ENCODE measurements around the gene FRMD6.
"Not testable (repeated sequence)": the region's sequence is repeated elsewhere in the genome, so short reads cannot be mapped to it uniquely, and the experiment has no call there.

Gene FRMD6

DNA sequence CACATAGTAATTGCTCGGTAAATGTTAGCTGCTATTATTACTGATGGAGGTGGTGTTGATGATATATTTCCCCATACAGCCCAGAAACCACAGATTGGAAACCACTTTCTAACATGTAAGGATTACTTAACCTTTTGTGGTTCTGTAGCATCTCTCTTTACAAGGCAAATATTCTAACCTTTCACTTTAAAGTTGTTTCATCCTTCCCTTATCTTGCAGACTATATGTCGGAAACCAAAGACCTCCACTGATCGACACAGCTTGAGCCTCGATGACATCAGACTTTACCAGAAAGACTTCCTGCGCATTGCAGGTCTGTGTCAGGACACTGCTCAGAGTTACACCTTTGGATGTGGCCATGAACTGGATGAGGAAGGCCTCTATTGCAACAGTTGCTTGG is 75.8 kb downstream of the FRMD6 start:
- no peak for DNase-seq

DNA sequence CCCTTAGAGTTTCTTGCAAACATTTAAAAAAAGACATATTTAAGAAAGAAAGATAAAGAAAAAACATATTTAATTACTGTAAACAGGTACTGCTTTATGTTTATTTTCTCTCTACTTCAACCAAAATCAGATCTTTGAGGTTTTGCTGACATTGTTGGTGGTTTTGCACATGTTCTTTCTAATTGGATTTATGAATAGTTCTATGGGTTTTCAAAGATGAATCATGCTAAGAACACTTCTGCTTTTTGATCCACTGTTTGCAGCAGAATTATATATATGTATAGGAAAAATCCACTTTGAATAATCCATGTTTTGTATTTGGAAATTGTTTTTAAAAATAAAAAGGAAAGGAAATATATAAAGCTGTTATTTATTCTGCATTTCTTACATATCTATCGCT is 78.4 kb downstream of the FRMD6 start:
- no peak for DNase-seq

DNA sequence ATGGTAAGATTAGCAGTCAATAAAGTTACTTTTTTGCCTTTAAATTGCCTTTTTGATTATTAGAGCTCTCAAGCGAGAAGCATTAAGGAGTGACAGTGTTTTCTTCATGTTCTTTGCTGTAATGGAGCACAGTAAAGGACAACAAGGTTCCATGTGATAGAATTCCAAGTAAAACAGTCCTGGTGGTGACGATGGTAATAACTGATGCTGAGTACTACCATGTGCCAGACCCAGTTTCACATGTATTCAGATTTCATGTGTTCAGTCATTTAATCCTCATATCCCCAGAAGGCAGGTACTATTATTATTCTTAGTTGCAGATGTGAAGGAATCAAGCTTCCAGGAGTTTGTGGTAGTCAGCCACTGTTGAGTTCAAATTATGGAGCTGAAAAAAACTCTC is 79.0 kb downstream of the FRMD6 start:
- DNase-seq = no peak

DNA sequence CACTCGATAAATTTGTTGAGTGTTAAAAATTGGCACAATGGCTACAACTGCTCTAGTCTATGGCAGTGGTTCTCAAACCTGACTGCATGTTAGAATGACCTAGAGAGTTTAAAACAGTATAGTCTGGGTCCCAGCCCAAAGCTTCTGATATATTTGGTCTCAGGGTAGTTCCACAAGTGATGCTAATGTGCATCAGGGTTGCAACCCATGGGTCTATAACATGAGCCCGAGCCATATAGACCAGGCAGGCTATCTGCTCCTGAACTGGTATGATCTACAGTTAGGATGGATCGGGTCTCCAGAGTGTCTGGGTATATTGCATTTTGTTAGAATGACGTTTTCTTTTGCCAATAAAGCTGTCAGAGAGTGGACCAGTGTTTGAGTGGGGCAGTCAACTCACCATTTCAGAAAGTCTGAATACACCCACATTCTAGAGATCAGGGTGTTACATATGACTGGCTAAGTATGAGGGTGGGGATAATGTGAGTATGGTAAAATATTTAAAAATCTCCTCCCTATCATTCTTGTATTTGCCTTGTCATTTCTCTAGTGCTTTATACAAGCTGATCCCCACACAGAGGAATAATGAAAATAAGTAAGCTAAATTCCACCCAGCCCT is 80.9 kb downstream of the FRMD6 start:
- no peak for DNase-seq

DNA sequence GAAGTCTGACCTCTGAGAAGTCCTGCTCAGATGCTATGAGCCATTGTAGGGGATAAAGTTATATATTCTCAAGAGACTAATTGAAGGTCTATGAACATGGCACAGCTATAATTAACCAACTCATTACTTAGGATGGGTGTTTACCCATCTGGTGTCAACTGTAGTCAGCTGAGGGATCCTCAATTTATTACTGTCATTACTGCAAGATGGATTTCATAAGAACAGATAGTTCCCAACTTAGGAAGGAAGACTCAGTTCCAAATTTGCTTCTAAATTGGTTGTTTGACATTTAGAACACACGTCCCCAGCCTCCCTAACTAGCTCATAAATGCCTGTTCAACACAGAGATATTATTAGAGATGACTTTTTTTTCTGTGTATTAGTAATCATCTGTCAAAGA is 81.4 kb downstream of the FRMD6 start:
- DNase-seq = no peak

DNA sequence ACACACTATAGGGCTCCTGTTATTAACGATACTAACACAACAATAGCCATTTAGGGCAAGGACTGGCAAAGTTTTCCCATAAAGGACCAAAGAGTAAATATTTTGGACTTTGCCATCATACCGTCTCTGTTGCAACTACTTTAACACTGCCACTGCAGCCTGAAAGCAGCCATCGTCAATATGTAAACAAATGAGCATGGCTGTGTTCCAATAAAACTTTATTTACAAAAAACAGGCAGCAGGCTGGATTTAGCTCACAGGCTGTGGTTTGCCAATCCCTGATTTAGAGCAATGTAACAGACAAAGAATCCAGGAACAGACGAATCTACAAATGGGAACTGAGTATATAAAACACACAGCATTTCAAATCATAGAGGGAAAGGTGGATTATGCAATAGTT is 84.1 kb downstream of the FRMD6 start:
- no peak for DNase-seq

DNA sequence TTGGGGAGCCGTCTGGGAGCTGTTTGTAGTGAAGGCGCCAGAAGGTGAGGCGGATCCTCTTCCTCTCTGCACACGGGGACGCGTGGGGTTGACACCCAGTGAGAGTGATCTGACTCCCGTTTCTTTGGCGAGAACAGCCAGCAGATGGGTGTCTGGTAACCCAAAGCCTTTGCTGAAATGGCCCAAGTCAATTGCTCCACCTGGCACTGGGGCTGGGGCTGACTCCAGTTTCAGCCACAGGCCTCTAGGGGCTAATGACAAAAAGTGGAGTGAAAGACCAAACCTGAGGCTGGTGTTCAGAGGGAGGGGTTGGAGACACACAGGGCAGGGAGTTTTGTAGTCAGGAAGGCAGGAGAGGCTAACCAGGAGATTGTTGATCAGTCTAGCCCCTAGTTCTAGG is 87.0 kb downstream of the FRMD6 start:
- no peak for DNase-seq

DNA sequence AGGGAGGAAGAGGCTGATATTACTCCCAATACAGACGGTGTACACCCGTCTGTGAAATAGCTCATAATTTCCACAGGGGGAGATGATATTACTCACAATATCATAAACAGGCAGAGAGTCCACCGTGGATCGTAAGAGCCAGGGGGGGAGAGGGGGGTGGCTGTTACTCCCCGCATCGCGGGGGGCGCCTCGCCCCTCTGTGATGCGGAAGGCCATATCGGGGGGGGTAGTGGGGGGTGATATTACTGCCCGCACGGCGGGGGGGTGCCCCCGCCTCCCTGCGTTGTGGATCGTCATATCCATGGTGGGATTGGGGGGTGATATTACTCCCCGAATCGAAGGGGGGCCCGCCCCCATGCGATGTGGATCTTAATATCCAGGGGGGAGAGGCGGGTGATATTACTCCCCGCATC is 91.9 kb downstream of the FRMD6 start:
- DNase-seq = no peak

DNA sequence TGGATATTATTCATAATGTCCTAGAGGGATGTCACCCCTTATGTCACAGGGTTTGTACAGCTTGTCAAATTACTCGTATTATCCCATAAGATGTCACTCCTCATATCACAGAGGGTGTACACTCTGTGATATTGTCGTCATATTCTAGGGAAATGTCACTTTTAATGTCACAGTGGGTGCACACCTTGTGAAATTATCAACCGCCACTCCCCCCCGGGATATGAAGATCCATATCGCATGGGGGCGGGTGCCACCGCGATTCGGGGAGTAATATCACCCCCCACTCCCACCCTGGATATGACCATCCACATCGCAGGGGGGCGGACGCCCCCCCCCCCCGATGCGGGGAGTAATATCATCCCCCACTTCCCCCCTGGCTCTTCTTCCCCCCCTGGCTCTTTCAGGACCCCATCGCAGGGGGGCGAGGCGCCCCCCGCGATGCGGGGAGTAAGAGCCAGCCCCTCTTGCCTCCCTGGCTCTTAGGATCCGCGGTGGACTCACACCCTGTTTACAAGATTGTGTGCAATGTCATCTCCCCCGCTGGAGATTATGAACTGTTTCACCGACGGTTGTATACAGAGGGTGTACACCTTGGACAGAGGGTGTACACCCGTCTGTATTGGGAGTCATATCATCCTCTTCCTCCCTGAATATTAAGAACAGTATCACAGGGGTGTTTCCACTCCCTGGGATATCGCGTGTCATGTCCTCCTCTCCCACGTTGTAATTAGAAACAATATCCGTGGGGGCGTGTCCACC is 92.8 kb downstream of the FRMD6 start:
- DNase-seq = no peak

DNA sequence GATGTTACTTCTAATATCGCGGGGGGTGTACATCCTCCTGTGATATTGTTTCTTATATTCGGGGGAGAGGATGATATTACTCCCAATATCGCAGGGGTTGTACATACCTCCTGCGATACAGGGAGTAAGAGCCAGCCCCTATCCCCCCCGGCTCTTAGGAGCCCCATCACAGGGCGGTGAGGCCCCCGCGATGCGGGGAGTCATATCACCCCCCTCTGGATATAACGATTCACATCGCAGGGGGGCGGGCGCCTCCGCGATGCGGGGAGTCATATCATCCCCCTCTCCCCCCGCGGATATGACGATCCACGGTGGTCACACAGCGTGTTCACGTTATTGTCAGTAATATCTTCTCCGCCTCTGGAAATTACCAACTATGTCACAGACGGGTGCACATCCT is 95.1 kb downstream of the FRMD6 start:
- DNase-seq = not testable (repeated sequence)

DNA sequence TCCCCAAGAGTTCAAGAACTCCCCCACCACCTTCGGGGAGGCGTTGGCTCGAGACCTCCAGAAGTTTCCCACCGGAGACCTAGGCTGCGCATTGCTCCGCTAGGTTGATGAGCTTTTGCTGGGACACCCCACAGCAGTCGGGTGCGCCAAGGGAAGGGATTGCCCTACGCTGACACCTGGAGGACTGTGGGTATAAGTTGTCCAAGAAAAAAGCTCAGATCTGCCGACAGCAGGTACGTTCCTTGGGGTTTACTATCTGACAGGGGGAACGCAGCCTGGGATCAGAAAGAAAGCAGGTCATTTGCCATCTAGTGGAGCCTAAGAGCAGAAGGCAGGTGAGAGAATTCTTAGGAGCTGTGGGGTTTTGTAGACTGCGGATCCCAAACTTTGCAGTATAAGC is 98.8 kb downstream of the FRMD6 start:
- no peak for DNase-seq

DNA sequence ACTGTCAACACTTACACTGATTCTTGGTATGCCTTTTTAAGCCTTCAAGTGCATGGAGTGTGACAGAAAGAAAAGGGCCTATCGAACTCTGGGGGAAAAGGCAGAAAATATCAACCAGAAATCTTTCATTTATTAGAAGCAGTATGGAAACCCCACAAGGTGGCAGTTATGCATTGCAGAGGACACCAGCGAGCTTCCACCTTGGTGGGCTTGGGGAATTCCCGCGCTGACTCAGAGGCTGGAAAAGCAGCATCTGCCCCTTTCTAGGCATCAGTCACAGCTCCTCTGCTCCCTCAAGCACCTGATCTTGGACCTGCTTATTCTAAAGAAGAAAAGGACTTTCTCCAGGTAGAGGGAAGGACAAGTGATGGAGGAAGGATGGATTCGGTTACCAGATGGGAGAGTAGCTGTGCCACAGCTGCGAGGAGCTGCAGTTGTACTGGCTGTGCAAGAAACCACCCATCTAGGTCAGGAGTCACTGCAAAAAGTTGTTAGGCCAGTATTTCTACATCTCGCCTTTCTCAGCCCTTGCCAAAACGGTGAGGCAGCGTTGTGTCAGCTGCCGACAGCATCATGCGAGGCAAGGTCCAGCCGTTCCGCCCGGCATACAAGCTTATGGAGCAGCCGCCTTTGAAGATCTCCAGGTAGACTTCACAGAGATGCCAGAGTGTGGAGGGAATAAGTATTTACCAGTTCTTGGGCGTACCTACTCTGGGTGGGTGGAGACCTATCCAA is 100.1 kb downstream of the FRMD6 start:
- DNase-seq = not testable (repeated sequence)

DNA sequence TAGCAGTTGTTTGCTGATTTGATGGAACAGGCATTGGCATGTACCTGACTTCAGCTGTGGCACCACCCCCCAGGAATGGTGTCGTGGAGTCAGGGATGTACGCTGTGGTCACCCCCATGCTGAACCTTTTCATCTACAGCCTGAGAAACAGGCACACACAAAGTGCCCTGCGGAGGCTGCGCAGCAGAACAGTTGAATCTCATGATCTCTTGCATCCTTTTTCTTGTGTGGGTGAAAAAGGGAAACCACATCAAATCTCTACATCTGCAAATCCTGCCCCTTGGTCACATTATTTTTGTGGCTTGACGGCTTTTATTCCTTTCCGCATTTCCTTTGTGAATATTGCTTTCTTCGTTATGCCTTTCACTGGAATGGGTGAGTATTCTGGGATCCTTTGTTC is 106.0 kb downstream of the FRMD6 start:
- not testable (repeated sequence) for DNase-seq

DNA sequence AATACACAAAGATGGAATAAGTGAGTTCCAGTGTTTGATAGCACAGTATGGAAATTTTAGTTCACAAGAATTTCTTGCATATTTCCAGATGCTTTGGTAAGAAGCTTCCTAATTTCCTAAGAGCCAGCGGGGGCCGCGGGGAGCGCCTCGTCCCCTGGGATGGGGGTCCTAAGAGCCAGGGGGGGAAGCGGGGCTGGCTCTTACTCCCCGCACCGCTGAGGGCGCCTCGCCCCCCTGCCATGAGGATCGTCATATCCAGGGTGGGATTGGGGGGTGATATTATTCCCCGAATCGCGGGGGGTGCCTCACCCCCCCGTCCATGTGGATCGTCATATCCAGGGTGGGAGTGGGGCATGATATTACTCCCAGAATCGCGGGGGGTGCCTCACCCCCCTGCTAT is 108.2 kb downstream of the FRMD6 start:
- no peak for DNase-seq

DNA sequence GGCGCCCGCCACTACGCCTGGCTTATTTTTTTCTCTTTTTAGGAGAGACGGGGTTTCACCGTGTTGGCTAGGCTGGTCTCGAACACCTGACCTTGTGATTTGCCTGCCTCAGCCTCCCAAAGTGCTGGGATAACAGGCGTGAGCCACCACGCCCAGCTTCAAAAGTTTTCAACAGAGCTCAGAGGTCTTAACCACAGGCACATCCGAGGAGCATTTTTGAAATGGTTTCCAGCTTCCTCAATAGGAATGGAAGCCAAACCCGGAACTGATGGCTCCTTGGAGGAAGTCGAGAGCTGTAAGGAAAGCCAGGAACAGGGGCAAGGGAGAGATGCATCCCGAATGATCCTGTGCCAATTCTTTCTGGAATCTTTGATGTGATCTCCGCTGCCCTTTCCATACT is 114.0 kb downstream of the FRMD6 start:
- DNase-seq = not testable (repeated sequence)

DNA sequence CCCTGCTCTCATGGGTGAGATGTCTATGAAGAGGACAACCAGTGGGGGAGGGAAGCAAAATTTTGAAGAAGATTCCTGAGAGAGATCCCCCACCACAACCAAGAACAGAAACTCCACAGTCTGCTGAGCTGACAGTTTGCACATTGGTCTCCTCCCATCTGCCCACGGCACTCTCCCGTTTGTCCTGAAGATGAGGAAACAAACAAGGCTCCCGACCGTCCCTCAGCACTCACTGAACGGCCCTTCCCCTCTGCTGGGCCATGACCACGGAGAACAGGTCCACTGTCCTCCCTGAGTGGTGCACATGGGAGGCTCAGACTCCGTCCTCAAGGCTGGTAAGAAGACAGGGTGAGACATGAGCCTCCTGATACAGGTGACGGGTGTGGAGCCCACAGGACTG is 114.9 kb downstream of the FRMD6 start:
- DNase-seq = not testable (repeated sequence)

DNA sequence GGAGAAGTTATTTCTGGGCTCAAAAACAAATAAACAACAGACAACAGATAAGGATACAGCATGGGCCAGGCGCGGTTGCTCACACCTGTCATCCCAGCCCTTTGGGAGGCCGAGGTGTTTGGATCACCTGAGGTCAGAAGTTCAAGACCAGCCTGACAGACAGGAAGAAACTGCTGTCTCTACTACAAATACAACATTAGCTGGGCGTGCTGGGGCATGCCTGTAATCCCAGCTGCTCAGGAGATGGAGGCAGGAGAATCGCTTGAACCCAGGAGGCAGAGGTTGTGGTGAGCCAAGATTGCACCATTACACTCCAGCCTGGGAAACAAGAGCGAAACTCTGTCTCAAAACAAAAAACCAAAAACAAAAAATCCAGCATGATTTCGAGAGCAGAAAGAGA is 117.6 kb downstream of the FRMD6 start:
- DNase-seq = not testable (repeated sequence)

DNA sequence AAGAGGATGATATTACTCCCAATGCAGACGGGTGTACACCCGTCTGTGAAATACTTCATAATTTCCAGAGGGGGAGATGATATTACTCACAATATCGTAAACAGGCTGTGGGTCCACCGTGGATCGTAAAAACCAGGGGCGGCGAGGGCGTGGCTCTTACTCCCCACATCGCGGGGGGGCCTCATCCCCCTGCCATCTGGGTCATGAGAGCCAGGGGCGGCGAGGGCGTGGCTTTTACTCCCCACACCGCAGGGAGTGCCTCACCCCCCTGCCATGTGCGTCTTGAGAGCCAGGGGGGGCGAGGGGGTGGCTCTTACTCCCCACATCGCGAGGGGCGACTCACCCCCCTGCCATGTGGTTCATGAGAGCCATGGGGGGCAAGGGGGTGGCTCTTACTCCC is 122.5 kb downstream of the FRMD6 start:
- DNase-seq = no peak

DNA sequence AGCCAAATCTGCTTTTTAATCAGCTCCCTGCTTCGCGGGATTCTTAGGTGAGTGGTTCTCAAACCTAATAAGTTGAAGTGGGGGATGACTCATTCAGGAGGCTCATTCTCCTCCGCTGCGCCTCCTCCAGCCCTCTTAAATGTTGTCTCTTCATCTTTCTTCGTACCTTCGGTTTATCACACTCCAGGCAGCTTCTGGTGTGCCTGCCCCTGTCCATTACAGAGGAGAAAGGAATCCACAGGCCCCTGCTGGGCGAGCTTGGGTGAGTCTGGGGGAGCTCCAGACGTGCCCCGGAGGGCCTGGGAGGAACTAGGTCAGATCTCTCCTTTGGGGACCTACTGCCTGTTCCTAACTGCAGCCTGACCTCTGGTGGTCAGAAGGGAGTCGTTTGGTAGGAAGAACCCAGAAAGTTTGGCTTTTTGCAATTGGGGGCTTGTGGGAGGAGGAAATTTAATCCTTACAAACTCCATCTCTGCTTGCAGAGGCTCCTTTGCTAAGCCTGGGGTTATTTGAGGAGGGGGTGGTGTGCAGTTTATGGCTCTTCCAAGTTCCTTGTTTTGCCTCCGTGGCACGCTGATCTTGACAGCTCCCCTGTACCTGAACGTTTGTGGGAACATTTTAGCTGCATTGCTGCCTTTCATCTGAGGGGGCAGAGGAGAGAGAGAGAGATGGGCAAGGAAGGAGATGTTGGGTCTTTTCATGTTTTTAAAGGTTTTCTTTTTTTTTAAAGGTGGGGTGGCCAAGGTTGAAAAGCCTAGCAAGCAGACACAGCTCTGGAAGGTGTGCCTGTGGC is 124.6 kb downstream of the FRMD6 start:
- peak; percentile 20 for DNase-seq

DNA sequence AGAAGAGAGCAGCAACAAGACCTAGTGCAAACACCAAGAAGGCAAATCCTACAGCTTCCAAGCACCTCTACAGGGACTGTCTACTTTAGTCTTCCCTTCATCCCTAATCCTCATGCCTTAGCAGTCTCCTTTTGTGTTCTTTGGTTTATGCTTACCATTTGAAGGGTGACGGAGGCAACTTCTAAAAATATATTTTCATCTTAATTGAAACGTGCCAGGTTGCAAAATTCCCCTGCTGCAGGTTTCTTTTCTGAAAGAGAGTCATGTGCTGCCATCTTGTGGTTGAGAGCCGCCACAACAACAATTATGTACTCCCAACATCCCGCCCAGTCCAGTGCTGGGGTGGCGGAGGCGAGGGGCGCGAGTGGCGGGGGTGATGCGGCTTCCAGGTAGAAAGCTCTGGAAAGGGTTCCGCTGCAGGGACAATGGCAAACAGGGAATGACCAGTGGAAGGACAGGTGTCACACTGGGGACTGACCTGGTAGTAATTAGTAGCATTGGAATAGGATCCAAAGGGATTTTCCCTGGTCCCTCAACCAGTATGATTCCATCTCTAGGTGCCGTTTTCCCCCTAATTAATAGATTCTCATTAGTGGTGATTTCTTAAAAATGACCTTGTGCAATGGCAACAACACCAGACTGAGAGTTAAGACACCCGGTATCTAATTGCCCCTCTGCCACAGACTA is 128.4 kb downstream of the FRMD6 start:
- peak; percentile 25 for DNase-seq

Data from NCI-H510A (cell line).